Fibroblast of pulmonary artery (primary cell): ENCODE data around the gene TANGO6.

ENCODE experiments used
- DNase-seq: peaks from one replicate; pipeline ENCODE4 v3.0.0-alpha.2; 2010; ENCODE audit warnings: low read depth
- H3K4me3 ChIP-seq: replicated peaks from 2 replicates; pipeline ENCODE4 v1.5.1; 2011; ENCODE audit warnings: low read depth, mild to moderate bottlenecking, control low read depth, low read length, moderate library complexity
- CTCF ChIP-seq: IDR thresholded peaks from 2 replicates; pipeline ENCODE4 v1.5.1; 2011; ENCODE audit warnings: mild to moderate bottlenecking, control low read depth, low read length, inconsistent platforms; ENCODE audit errors: missing control alignments

TANGO6 gene

GRCh38 chr16:69019811-69020210, 176.5 kb downstream of the TANGO6 start:
- no peak for DNase-seq
- TF ChIP-seq CTCF = no peak

DNA sequence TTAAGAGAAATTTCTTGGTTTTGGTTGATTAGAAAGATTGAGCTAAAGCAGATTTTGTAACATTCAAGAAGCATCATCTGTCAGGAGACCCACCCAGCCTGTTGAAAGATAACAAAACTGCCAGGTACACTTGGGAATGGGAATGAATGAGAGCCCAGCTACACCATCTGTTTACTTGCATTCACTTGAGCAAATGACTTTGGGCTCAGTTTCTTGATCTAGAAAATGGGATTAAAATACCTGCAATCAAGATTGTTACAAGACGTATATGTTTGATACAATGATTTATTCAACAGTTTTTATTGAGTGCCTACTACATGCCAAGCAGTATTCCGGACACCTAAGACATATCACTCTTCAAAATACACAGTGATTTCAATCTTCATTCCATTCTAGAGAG, 185.8 kb downstream of the TANGO6 start:
- no peak overlapping the region for H3K4me3 ChIP-seq
- no peak for DNase-seq
- no peak for TF ChIP-seq CTCF

More at GRCh38 chr16:69019811-69020210, 176.5 kb downstream of the TANGO6 start:
- no peak overlapping the region for H3K4me3 ChIP-seq

DNA sequence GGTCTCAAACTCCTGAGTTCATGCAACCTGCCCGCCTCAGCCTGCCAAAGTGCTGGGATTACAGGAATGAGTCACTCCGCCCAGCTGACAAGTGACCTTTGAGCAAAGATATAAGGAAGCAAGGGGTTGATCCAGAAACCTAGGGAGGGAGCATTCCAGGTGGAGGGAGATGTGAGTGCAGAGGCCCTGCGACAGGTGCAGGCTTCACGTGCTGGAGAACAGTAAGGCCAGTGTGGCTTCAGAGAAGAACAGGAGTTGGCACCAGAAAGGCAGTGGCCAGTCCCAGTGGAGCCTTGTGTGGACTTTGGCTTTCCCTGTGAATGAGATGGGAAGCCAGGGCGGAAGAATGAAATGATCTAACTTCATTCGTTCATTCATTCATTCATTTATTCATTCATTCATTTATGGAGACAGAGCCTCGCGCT, 188.6 kb downstream of the TANGO6 start:
- DNase-seq = no peak
- no peak for TF ChIP-seq CTCF
- H3K4me3 ChIP-seq = no peak overlapping the region

DNA sequence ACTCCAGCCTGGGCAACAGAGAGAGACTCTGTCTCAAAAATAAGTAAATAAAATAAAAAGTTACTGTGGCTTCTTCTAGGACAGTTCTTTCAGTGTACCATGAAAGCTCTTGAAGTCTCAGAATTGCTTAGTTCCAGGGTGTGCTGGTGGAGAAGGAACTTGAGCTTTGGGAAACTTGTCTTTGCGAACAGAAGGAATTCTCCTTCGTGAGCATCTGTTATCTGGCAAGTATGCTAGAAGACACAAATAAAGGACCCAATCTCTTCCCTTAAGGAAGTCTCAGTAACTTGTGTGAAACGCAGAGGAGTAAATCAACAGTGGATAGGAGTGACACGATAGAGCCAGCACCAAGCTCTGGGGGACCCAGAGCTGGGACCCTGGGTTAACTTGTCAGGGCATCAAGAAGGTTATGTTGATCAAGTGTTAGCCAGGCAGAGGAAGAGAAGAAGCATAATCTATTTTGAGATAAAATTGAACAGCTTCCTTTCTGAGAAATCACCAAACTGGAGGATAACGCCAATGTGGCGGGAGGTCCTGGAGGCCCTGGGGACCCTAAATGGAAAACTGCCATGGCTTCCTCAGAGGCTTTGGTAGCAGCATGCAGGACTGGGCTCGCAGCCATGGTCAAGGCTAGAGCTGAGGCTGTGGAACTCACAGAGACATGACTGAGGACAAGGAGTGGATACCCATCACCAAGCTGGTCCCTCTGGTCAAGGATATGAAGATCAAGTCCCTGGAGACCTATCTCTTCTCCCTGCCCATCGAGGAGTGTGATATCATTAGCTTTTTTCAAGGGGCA, 190.0 kb downstream of the TANGO6 start:
- H3K4me3 ChIP-seq = no peak overlapping the region
- DNase-seq = no peak
- TF ChIP-seq CTCF = no peak

DNA sequence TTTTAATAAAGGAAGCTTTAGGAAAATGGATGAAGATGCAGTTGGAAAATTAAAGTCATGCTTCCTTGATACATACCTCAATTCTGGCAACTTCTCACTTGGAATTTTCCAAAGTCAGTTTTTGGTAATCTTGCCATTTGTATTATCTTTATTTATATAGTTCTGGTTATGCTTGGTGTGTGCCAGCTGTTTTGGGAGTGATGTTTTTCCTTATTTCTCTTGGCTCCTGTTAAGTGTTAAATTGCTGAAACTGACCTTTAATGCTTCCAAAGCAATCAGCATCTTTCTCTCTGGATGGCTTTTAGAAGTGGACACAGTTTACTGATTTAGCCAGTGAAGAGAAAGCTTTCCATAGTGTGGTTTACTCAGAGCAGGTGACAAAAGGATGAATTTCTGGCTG, 192.0 kb downstream of the TANGO6 start:
- TF ChIP-seq CTCF = no peak
- no peak overlapping the region for H3K4me3 ChIP-seq
- no peak for DNase-seq

GRCh38 chr16:69036399-69037091, 193.2 kb downstream of the TANGO6 start:
- H3K4me3 ChIP-seq = no peak overlapping the region
- no peak for TF ChIP-seq CTCF
- DNase-seq = no peak
